DOHH2 (cell line): Measurements from ENCODE around the gene AUNIP.

Source experiments
- EZH2phosphoT487 ChIP-seq: fragments of 200-600 bp; sonication (generic); IDR thresholded peaks from 2 replicates; pipeline ENCODE4 v1.6.1; 2017; ENCODE audit warnings: borderline replicate concordance, mild to moderate bottlenecking, antibody characterized with exemption, low read length, moderate library complexity, mixed read lengths
- TF ChIP-seq, protein P1 (sequence below): fragments of 200-600 bp; sonication (generic); IDR thresholded peaks from one replicate; pipeline ENCODE4 v1.5.1; 2014; ENCODE audit warnings: antibody characterized with exemption, mild to moderate bottlenecking, low read depth, low read length; ENCODE audit not compliant: poor library complexity, severe bottlenecking

DNA sequence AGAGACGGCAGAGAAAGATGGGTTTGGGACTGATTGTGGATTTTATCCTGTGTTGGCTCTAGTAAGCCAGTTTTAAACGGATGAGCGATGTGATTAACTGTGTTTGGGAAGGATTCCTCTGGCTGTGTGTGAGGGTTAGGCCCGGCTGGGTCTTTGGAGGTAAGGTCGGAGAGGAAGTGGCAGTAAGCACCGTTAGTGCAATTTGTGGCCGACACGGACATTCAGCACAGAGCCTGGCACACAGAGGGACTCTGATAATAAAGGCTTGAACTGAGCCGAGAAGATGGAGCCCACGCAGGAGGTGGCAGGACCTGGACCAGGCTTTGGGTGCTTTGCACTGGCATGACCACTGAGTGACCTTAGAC, 38.2 kb downstream of the AUNIP start:
- TF ChIP-seq, protein P1, sequence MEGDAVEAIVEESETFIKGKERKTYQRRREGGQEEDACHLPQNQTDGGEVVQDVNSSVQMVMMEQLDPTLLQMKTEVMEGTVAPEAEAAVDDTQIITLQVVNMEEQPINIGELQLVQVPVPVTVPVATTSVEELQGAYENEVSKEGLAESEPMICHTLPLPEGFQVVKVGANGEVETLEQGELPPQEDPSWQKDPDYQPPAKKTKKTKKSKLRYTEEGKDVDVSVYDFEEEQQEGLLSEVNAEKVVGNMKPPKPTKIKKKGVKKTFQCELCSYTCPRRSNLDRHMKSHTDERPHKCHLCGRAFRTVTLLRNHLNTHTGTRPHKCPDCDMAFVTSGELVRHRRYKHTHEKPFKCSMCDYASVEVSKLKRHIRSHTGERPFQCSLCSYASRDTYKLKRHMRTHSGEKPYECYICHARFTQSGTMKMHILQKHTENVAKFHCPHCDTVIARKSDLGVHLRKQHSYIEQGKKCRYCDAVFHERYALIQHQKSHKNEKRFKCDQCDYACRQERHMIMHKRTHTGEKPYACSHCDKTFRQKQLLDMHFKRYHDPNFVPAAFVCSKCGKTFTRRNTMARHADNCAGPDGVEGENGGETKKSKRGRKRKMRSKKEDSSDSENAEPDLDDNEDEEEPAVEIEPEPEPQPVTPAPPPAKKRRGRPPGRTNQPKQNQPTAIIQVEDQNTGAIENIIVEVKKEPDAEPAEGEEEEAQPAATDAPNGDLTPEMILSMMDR: no peak
- no peak for TF ChIP-seq EZH2phosphoT487
